ENCODE measurements around the gene MCHR2. TPM values are rescaled to one million over a fixed set of nuclear protein-coding genes. Genes with fewer than 3 reads are reported as not detected.

Gene MCHR2
- total RNA-seq, 3 donors from 2014 or later (not counting 1 experiment from before 2014, with no cell fraction given): not detected

- no peaks in the 10 kb centered on the region for H3K9me3 ChIP-seq (ENCODE audit: control insufficient read depth, insufficient read depth, low read length)
- no peak overlapping the region for H3K27ac Mint-ChIP-seq
- no peaks in the 10 kb centered on the region for H3K27me3 Mint-ChIP-seq (ENCODE audit: low read depth in 2 of 2)
- no peak overlapping the region for H3K27ac ChIP-seq (ENCODE audit: low read length)
- peaks cover 7 to 10% of the 10 kb centered on the region in 2 donors for H3K9me3 Mint-ChIP-seq
- intact Hi-C loops (cut with micrococcal nuclease): no loop called here
- ATAC-seq (no peak), DNase-seq (no peak)
- no peak overlapping the region for H3K4me3 ChIP-seq (ENCODE audit: low read length)
- H3K4me1 Mint-ChIP-seq: no peaks in the 10 kb centered on the region
- no peaks in the 10 kb centered on the region for H3K36me3 ChIP-seq (ENCODE audit: control insufficient read depth, insufficient read depth, low read length)
- 82% methylated on average over 3 of the region's 3 CpGs for WGBS (ENCODE audit: insufficient coverage)
- no peaks in the 10 kb centered on the region for H3K27me3 ChIP-seq (ENCODE audit: control insufficient read depth, insufficient read depth, low read length)
- H3K36me3 Mint-ChIP-seq: peaks cover 8% of the 10 kb centered on the region
- no peak overlapping the region for H3K4me3 Mint-ChIP-seq
- H3K4me1 ChIP-seq (ENCODE audit: control insufficient read depth, insufficient read depth, low read length): no peaks in the 10 kb centered on the region
- no peak for TF ChIP-seq CTCF (IDR thresholded peaks at IDR 0.05)
These were observed 28.8 kb upstream of the MCHR2 start for GRCh38 chr6:100022847-100023246.

GRCh38 chr6:100008857-100009256 lies 14.8 kb upstream of the MCHR2 start:
- 88% methylated on average over 4 of the region's 6 CpGs for WGBS (ENCODE audit: insufficient coverage)
- H3K4me3 ChIP-seq (ENCODE audit: low read length): no peak overlapping the region
- no peaks in the 10 kb centered on the region for H3K9me3 ChIP-seq (ENCODE audit: control insufficient read depth, insufficient read depth, low read length)
- intact Hi-C loops (cut with micrococcal nuclease): loop anchor here (10.0 kb wide), 1 partner anchor 656 kb away; no protein-coding TSS in a partner anchor
- no peak overlapping the region for H3K27ac ChIP-seq (ENCODE audit: low read length)
- no peak for TF ChIP-seq CTCF (IDR thresholded peaks at IDR 0.05)
- no peaks in the 10 kb centered on the region for H3K36me3 ChIP-seq (ENCODE audit: control insufficient read depth, insufficient read depth, low read length)
- Mint-ChIP-seq H3K4me3 (no peak overlapping the region), H3K27ac (no peak overlapping the region), H3K4me1 (no peaks in the 10 kb centered on the region), H3K27me3 (ENCODE audit: low read depth in 2 of 2) (no peaks in the 10 kb centered on the region), H3K9me3 (no peaks in the 10 kb centered on the region), H3K36me3 (no peaks in the 10 kb centered on the region)
- no peaks in the 10 kb centered on the region for H3K27me3 ChIP-seq (ENCODE audit: control insufficient read depth, insufficient read depth, low read length)
- DNase-seq: no peak
- ATAC-seq: no peak
- H3K4me1 ChIP-seq (ENCODE audit: control insufficient read depth, insufficient read depth, low read length): no peaks in the 10 kb centered on the region

GRCh38 chr6:100001915-100002388 lies 7.9 kb upstream of the MCHR2 start:
- Mint-ChIP-seq H3K4me1 (no peaks in the 10 kb centered on the region), H3K27me3 (ENCODE audit: low read depth in 2 of 2) (peaks cover 3 to 7% of the 10 kb centered on the region in 2 donors), H3K36me3 (no peaks in the 10 kb centered on the region), H3K27ac (no peak overlapping the region), H3K4me3 (no peak overlapping the region), H3K9me3 (no peaks in the 10 kb centered on the region)
- peak in 1 of 2 donors; percentile 59 for DNase-seq
- 0% methylated on average over 3 of the region's 3 CpGs for WGBS (ENCODE audit: insufficient coverage)
- Histone ChIP-seq H3K4me3 (ENCODE audit: low read length) (no peak overlapping the region), H3K4me1 (ENCODE audit: control insufficient read depth, insufficient read depth, low read length) (no peaks in the 10 kb centered on the region), H3K27me3 (ENCODE audit: control insufficient read depth, insufficient read depth, low read length) (peaks cover 2% of the 10 kb centered on the region), H3K27ac (ENCODE audit: low read length) (no peak overlapping the region), H3K36me3 (ENCODE audit: control insufficient read depth, insufficient read depth, low read length) (no peaks in the 10 kb centered on the region), H3K9me3 (ENCODE audit: control insufficient read depth, insufficient read depth, low read length) (no peaks in the 10 kb centered on the region)
- peak; percentile 76 for TF ChIP-seq CTCF (IDR thresholded peaks at IDR 0.05)
- peak; percentile 44 to 74 (median 71) for ATAC-seq
- intact Hi-C loops (cut with micrococcal nuclease): loop anchor here (5.0 to 10.0 kb wide), 2 partner anchors 663 to 720 kb away; no protein-coding TSS in a partner anchor

- no peak for ATAC-seq
- no peak overlapping the region for H3K4me3 Mint-ChIP-seq
- no peak for DNase-seq
- no peaks in the 10 kb centered on the region for H3K4me1 Mint-ChIP-seq
- Histone ChIP-seq H3K9me3 (ENCODE audit: control insufficient read depth, insufficient read depth, low read length) (no peaks in the 10 kb centered on the region), H3K36me3 (ENCODE audit: control insufficient read depth, insufficient read depth, low read length) (no peaks in the 10 kb centered on the region), H3K4me1 (ENCODE audit: control insufficient read depth, insufficient read depth, low read length) (no peaks in the 10 kb centered on the region), H3K27ac (ENCODE audit: low read length) (no peak overlapping the region), H3K27me3 (ENCODE audit: control insufficient read depth, insufficient read depth, low read length) (peaks cover 16% of the 10 kb centered on the region), H3K4me3 (ENCODE audit: low read length) (no peak overlapping the region)
- H3K36me3 Mint-ChIP-seq: no peaks in the 10 kb centered on the region
- intact Hi-C loops (cut with micrococcal nuclease): no loop called here
- TF ChIP-seq CTCF (IDR thresholded peaks at IDR 0.05): no peak
- peaks cover 25 to 40% of the 10 kb centered on the region in 2 donors for H3K27me3 Mint-ChIP-seq (ENCODE audit: low read depth in 2 of 2)
- H3K27ac Mint-ChIP-seq: no peak overlapping the region
- H3K9me3 Mint-ChIP-seq: no peaks in the 10 kb centered on the region
These were observed 3.1 kb upstream of the MCHR2 start for GRCh38 chr6:99997141-99997540.

Measured in natural killer cell (primary cell).